Stimulated activated naive CD4-positive, alpha-beta T cell treated with Interleukin-2 at 50 U/mL for 16 hours (primary cell): Measurements from ENCODE around the gene TRIM26.

Experiments
- DNase-seq: peaks from one replicate; lab custom pipeline; 2025; lab: John Stamatoyannopoulos, UW

TRIM26 gene

DNA sequence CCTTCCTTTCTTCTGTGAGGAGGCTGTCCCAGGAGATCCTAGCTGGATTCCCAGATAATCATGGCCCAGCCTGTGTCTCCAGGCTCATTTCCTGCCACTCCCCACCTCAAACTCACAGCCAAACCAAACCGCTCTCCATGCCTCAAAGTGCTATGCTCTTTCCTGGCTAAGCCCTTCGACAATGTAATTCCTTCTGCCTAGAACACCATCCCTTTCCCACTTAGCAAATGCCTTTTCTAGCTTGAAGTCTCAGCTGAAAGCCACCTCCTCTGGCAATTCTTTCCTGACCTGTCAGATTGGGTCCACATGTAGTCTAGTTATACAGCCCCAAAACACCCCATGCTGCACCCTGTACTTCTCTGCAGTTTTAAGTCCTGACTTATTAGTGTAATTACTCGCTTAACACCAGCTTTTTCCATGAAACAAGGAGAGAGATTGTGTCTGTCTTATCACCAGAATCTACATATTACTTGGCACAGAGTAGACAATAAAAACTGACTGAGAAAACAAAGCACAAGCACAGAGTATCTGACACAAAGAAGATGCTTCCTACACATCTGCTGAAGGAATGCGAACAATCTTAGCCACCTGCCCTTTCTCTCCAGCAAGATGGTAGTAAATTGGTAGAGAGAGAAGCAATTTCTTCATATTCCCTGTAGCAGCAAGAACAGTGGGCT lies 5.4 kb downstream of the TRIM26 start:
- no peak for DNase-seq

GRCh38 chr6:30206799-30207618 lies 6.2 kb downstream of the TRIM26 start:
- DNase-seq = no peak

- no peak for DNase-seq
Observed at GRCh38 chr6:30206152-30206551, 7.1 kb downstream of the TRIM26 start.

DNA sequence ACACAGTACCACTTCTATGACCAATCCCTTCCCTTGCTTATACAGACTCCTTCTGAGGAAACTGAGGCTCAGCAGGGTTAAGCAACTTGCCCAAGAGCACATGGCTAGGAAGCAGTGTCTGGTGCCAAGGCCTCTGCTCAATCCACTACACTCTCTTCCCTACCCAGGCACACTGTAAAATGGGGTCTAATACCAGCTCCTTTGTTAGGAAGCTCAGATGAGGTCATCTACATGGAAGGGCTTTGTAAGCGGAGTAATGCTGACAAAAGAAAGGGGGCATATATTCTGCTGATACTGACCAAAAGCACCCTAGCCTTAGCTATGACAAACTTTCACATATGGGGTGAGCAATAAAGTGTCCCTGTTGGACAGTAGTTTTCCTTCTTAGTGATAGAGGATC lies 9.1 kb downstream of the TRIM26 start:
- no peak for DNase-seq

- no peak for DNase-seq
Observed at GRCh38 chr6:30202366-30202765, 10.8 kb downstream of the TRIM26 start.

- DNase-seq = no peak
Observed at GRCh38 chr6:30200551-30201281, 12.5 kb downstream of the TRIM26 start.

DNA sequence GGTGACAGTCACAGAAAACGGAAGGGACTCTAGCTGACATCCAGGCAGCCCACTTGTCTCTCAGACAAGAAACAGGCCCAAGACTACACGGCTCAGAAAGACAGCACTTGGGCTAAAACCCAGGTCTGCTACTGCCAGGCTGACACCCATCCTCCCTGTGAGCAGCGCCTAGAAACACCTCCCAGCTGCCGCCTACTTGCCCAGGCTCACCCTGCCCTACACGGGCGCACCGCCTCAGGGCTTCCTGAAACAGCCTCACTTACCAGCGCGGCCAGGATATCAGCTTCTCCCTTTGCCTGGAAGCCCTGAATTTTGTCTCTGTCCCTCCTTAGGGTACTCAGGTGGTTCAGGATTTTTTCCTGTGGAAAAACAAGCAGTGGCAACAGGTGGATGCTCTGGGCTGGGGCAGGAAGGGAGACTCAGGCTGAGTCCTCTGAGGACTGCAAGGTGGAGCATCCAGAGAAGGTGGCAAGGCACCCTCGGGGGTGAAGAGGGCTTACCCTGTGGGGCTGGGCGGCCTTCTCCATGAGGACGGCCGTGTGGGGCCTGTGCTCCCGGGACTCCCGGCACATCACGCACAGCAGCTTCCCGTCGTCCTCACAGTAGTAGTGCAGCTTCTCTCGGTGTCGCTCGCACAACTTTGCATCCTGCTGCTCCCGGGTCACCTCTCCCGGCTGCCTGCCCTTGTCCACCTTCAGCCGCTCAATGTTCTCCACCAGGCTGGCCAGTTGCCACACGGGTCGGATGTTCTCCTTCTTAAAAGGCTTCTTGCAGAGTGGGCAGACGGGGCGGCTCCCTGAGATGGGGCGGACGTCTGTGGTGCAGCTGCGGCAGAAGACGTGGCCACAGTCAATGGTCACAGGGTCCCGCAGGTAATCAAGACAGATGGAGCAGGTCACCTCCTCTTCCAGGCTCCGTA lies 14.8 kb downstream of the TRIM26 start:
- no peak for DNase-seq

GRCh38 chr6:30196376-30196775 lies 16.8 kb downstream of the TRIM26 start:
- no peak for DNase-seq

- no peak for DNase-seq
Observed at GRCh38 chr6:30195951-30196350, 17.3 kb downstream of the TRIM26 start.

DNA sequence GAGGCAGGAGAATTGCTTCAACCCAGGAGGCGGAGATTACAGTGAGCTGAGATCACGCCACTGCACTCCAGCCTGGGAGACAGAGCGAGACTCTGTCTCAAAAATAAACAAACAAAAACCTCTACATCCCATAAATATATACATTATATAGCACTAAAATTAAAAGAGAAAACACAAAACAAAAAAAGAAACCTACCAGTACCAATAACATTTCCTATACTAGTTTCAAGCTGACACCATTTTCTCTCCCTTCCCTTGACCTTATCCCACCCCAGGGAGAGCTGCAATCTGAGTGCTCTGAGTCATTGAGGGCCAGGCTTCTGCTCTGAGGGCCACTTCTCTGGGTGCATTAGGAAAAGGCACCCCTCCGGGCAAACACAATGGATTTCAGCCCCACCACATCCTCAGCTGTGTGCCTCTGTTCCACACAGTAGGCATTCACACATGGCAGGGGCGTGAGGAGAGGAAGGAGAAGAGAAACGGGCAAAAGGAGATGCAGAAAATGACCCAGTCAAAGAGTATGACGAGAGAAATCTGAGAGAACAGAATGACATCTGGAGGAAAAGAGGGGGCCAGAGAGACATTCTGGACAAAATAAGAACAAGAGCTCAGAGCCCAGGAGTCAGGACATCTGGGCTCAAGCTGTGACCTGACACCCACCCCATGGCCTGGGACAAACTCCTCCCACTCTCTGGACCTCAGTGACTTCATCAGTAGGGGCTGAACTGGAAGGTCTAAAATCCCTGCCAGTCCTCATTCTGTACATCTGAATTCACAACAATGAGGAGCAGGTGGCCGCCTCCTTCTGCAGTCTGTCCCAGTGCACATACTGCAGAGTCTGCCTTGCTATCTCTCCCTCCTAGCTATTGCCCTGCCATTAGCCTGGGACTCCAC lies 18.2 kb downstream of the TRIM26 start:
- DNase-seq = no peak

DNA sequence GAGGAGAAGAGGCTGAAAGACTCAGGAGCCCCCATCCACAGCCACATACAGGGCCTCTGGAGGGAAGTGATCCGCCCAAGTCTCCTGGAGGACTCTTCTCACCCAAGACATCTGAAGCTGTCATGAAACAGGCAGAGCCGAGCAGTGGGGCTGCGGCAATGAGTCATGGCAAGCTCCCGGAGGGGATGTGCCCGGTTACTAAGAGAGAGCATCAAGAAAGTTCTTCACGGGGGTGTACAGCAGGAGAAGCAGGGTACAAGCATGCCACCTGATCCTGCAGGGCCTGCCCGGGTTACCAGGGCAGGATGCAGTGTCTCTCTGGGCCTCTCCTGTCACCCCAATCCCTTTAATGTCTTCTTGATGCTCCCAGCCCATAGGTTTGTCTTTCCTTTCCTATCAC lies 21.1 kb downstream of the TRIM26 start:
- no peak for DNase-seq

- no peak for DNase-seq
Observed at GRCh38 chr6:30188541-30188940, 24.7 kb downstream of the TRIM26 start.

GRCh38 chr6:30185846-30186484 lies 27.2 kb downstream of the TRIM26 start:
- DNase-seq = no peak

GRCh38 chr6:30184417-30185031 lies 28.7 kb downstream of the TRIM26 start:
- DNase-seq = no peak

DNA sequence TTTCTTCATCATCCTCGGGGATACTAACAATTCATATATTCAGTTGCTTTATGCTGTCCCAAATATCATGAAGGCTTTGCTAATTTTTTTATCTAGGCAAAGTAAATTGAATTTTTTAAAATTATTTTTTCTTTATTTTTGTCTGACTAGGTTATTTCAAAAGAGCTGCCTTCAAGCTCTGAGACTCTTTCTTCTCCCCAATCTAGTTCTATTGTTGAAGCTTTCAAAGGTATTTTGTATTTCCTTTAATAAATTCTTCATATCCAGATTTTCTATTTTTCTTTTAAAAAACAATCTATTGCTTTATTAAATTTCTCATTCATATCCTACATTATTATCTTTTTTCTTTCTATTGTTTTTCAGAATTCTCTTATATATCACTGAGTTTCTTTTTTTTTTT lies 33.1 kb downstream of the TRIM26 start:
- no peak for DNase-seq

DNA sequence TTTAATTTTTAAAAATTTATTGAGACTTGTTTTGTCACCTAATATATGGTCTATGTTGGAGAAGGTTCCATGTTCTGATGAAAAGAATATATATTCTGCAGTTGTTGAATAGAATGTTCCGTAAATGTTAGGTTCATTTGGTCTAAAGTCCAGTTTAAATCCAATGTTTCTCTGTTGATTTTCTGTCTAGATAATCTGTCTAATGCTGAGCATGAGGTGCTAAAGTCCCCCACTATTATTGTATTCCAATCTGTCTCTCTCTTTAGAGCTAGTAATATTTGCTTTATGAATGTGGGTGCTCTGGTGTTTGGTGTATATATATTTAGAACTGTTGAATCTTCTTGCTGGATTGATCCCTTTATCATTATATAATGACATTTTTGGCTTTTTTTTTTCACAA lies 34.4 kb downstream of the TRIM26 start:
- no peak for DNase-seq

- no peak for DNase-seq
Observed at GRCh38 chr6:30175765-30176164, 37.4 kb downstream of the TRIM26 start.

GRCh38 chr6:30172681-30173080 lies 40.5 kb downstream of the TRIM26 start:
- DNase-seq = no peak

DNA sequence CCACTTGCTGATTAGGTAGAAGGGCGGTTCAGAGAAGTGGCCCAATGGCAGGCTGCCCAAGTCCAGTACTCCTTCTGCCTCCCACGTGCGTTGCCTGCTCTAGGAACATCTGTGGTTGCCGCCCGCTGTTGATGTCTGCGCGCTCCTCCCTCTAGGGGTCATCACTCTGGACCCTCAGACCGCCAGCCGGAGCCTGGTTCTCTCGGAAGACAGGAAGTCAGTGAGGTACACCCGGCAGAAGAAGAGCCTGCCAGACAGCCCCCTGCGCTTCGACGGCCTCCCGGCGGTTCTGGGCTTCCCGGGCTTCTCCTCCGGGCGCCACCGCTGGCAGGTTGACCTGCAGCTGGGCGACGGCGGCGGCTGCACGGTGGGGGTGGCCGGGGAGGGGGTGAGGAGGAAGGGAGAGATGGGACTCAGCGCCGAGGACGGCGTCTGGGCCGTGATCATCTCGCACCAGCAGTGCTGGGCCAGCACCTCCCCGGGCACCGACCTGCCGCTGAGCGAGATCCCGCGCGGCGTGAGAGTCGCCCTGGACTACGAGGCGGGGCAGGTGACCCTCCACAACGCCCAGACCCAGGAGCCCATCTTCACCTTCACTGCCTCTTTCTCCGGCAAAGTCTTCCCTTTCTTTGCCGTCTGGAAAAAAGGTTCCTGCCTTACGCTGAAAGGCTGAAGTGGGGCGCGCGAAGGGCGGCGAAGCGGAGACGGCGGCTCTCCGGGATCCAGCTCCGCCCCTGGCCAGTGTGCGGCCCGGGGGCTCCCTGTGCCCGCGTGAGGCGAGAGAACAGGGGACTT lies 41.3 kb downstream of the TRIM26 start:
- no peak for DNase-seq
